H1 (cell line): ENCODE results near the gene BRAT1. TPM values are rescaled to one million over a fixed set of nuclear protein-coding genes. Genes with fewer than 3 reads are reported as not detected.

Experiments used
- CTCF ChIA-PET: fragments of 300-600 bp; sonication (Branson Sonifier 250); formaldehyde crosslinking; loops from one replicate; lab custom pipeline; 2021; ENCODE audit not compliant: partially characterized antibody; lab: Charles Lee
- POLR2A ChIA-PET: fragments of 300-600 bp; sonication (Branson Sonifier 250); formaldehyde crosslinking; loops from one replicate; lab custom pipeline; 2021; ENCODE audit warnings: inconsistent platforms; ENCODE audit not compliant: partially characterized antibody; lab: Charles Lee
- DNase-seq, 2 experiments: peaks; one replicate each; pipeline versions ENCODE4 v3.0.0 to v3.0.0-alpha.2; 2010 to 2022; ENCODE audit warnings: low spot score in 2 of 2, low read depth in 1 of 2, mixed read lengths in 1 of 2
- FAIRE-seq: peaks from 2 replicates; lab custom pipeline; 2011; peaks lifted over from hg19 to GRCh38; lab: Jason Lieb, UNC
- H2AFZ ChIP-seq: 2 replicates; pipeline ENCODE4 v1.8.1; 2012; ENCODE audit warnings: low read length, inconsistent platforms
- H2AK5ac ChIP-seq: 2 replicates; pipeline ENCODE4 v1.6.1; 2013; ENCODE audit warnings: low read depth, low read length
- H2BK120ac ChIP-seq: replicated peaks from 2 replicates; pipeline ENCODE3; 2013; ENCODE audit warnings: low read depth, low read length, inconsistent platforms
- H2BK12ac ChIP-seq: 2 replicates; pipeline ENCODE4 v1.6.1; 2013; ENCODE audit warnings: low read depth, low read length
- H2BK15ac ChIP-seq: 2 replicates; pipeline ENCODE4 v1.6.1; 2013; ENCODE audit warnings: low read length
- H2BK20ac ChIP-seq: 2 replicates; pipeline ENCODE4 v1.6.1; 2013; ENCODE audit warnings: low read length
- H2BK5ac ChIP-seq: 2 replicates; pipeline ENCODE4 v1.6.1; 2013; ENCODE audit warnings: low read depth, low read length
- H3K14ac ChIP-seq: 2 replicates; pipeline ENCODE4 v1.6.1; 2013; ENCODE audit warnings: inconsistent platforms; ENCODE audit not compliant: insufficient read length
- H3K18ac ChIP-seq: 2 replicates; pipeline ENCODE4 v1.6.1; 2013; ENCODE audit warnings: low read length; ENCODE audit errors: extremely low read depth
- H3K23ac ChIP-seq: 2 replicates; pipeline ENCODE4 v1.6.1; 2013; ENCODE audit warnings: inconsistent platforms; ENCODE audit not compliant: insufficient read length
- H3K23me2 ChIP-seq: 2 replicates; pipeline ENCODE4 v1.6.1; 2013; ENCODE audit warnings: low read depth, low read length
- H3K27ac ChIP-seq: 2 replicates; pipeline ENCODE4 v1.6.1; 2011; ENCODE audit warnings: low read depth, low read length, inconsistent platforms
- H3K27me3 ChIP-seq, 4 experiments: replicated peaks in 1 of 4; 1 replicate in 1 of 4; 2 replicates in 3 of 4; pipeline versions ENCODE4 v1.6.1 to v1.8.1; 2011 to 2013; ENCODE audit warnings: low read length in 3 of 4, mild to moderate bottlenecking in 3 of 4, inconsistent platforms in 2 of 4, mixed read lengths in 2 of 4, moderate library complexity in 1 of 4; ENCODE audit not compliant: control insufficient read depth in 3 of 4, insufficient read depth in 3 of 4; ENCODE audit errors: extremely low read depth in 1 of 4
- H3K36me3 ChIP-seq, 4 experiments: 2 replicates each; pipeline versions ENCODE4 v1.6.1 to v1.8.1; 2011 to 2013; ENCODE audit warnings: mild to moderate bottlenecking in 4 of 4, low read length in 3 of 4, moderate library complexity in 2 of 4, control low read depth in 1 of 4, inconsistent platforms in 1 of 4; ENCODE audit not compliant: insufficient read depth in 4 of 4, control insufficient read depth in 2 of 4
- H3K4ac ChIP-seq: replicated peaks from 2 replicates; pipeline ENCODE3; 2013; ENCODE audit warnings: low read length, low read depth, mixed read lengths, inconsistent platforms; ENCODE audit not compliant: insufficient read length
- H3K4me1 ChIP-seq, 4 experiments: replicated peaks in 1 of 4; 1 replicate in 1 of 4; 2 replicates in 3 of 4; pipeline versions ENCODE4 v1.6.1 to v1.8.1; 2011 to 2013; ENCODE audit warnings: low read length in 3 of 4, inconsistent platforms in 2 of 4, mixed read lengths in 1 of 4; ENCODE audit not compliant: insufficient read depth in 4 of 4, control insufficient read depth in 3 of 4
- H3K4me2 ChIP-seq, 2 experiments: 2 replicates each; pipeline versions ENCODE4 v1.6.1 to v1.8.1; 2011 to 2013; ENCODE audit warnings: low read depth in 2 of 2, low read length in 2 of 2, control low read depth in 1 of 2, inconsistent platforms in 1 of 2, mild to moderate bottlenecking in 1 of 2; ENCODE audit not compliant: insufficient read depth in 1 of 2
- H3K4me3 ChIP-seq, 4 experiments: fragments of 200-600, 300-600 bp in 1 of 4; sonication (generic), shearing (Covaris generic), sonication (Bioruptor Twin) in 1 of 4; 2 replicates each; pipeline versions ENCODE4 v1.5.1 to v1.8.1; 2011 to 2016; ENCODE audit warnings: low read length in 4 of 4, low read depth in 3 of 4, control low read depth in 2 of 4, inconsistent platforms in 2 of 4, mild to moderate bottlenecking in 2 of 4, mixed read lengths in 1 of 4, moderate library complexity in 1 of 4; ENCODE audit not compliant: insufficient read depth in 2 of 4; ENCODE audit errors: extremely low read depth in 1 of 4
- H3K56ac ChIP-seq: replicated peaks from 2 replicates; pipeline ENCODE3; 2013; ENCODE audit warnings: low read depth, mild to moderate bottlenecking, mixed read lengths, low read length, inconsistent platforms; ENCODE audit not compliant: insufficient read length
- H3K79me1 ChIP-seq: 2 replicates; pipeline ENCODE4 v1.6.1; 2013; ENCODE audit warnings: low read depth, low read length, control low read depth
- H3K79me2 ChIP-seq, 2 experiments: 2 replicates each; pipeline versions ENCODE4 v1.6.1 to v1.8.1; 2012 to 2013; ENCODE audit warnings: low read length in 2 of 2, mild to moderate bottlenecking in 2 of 2, inconsistent platforms in 1 of 2; ENCODE audit not compliant: insufficient read depth in 2 of 2, control insufficient read depth in 1 of 2
- H3K9ac ChIP-seq, 4 experiments: replicated peaks in 1 of 4; 1 replicate in 1 of 4; 2 replicates in 3 of 4; pipeline versions ENCODE4 v1.6.1 to v1.8.1; 2011 to 2013; ENCODE audit warnings: low read depth in 3 of 4, low read length in 3 of 4, control low read depth in 2 of 4, mild to moderate bottlenecking in 2 of 4, moderate library complexity in 2 of 4, inconsistent platforms in 1 of 4; ENCODE audit errors: extremely low read depth in 1 of 4
- H3K9me3 ChIP-seq, 2 experiments: 2 replicates each; pipeline versions ENCODE4 v1.6.1 to v1.8.1; 2012 to 2013; ENCODE audit warnings: mild to moderate bottlenecking in 2 of 2, moderate library complexity in 2 of 2, control low read depth in 1 of 2, inconsistent platforms in 1 of 2, low read depth in 1 of 2, low read length in 1 of 2, mixed read lengths in 1 of 2; ENCODE audit not compliant: insufficient read depth in 2 of 2
- H4K20me1 ChIP-seq, 2 experiments: replicated peaks in 1 of 2; 2 replicates each; pipeline versions ENCODE3 to v1.8.1; 2011 to 2013; ENCODE audit warnings: inconsistent platforms in 2 of 2, low read length in 2 of 2, mild to moderate bottlenecking in 1 of 2; ENCODE audit not compliant: insufficient read depth in 2 of 2, control insufficient read depth in 1 of 2
- H4K5ac ChIP-seq: 2 replicates; pipeline ENCODE4 v1.6.1; 2013; ENCODE audit warnings: low read length, low read depth, mixed read lengths, inconsistent platforms; ENCODE audit not compliant: insufficient read length
- H4K8ac ChIP-seq: 2 replicates; pipeline ENCODE4 v1.8.0; 2013; ENCODE audit warnings: mild to moderate bottlenecking, moderate library complexity, low read length, inconsistent platforms; ENCODE audit not compliant: insufficient read depth; ENCODE audit errors: extremely low read depth
- H4K91ac ChIP-seq: replicated peaks from 2 replicates; pipeline ENCODE3; 2013; ENCODE audit warnings: low read length, mixed read lengths, inconsistent platforms; ENCODE audit not compliant: insufficient read length
- BACH1 ChIP-seq: IDR thresholded peaks from 2 replicates; pipeline ENCODE4 v1.6.1; 2012; ENCODE audit warnings: low read length, improper control_type of control experiment
- WGBS, 2 experiments: shearing (Covaris generic) in 1 of 2; methylation state at CpG; one replicate each; pipeline versions ENCODE4 v1.1.6 to v1.1.7; 2013 to 2015; ENCODE audit warnings: low lambda C conversion rate in 2 of 2, mixed read lengths in 2 of 2, inconsistent platforms in 1 of 2, low coverage in 1 of 2, missing lambda C conversion rate in 1 of 2; ENCODE audit not compliant: insufficient replicate concordance in 2 of 2, insufficient coverage in 1 of 2, insufficient read length in 1 of 2; ENCODE audit errors: extremely low coverage in 1 of 2, missing lambda C conversion rate in 1 of 2; 5-methylcytosine and 5-hydroxymethylcytosine counted together
- polyA plus RNA-seq, 7 experiments: library from polyadenylated mRNA; depleted of rRNA in 3 of 7; stranded (reverse) in 5 of 7; unstranded in 2 of 7; fragments of >200 nt in 5 of 7; fragments of 200-250 nt in 2 of 7; gene quantifications; 1 replicate in 5 of 7; 2 replicates in 1 of 7; 4 replicates in 1 of 7; pipeline versions ENCODE4 v1.2.1 to v1.2.3, GENCODE V29; 2011 to 2013; ENCODE audit warnings: missing spikeins in 2 of 7, mixed read lengths in 2 of 7
- total RNA-seq: library from RNA; stranded (reverse); fragmentation: NEBNext Ultra II Directional; extraction: Animal tissue kit (Norgen Biotek cat#: 25700); gene quantifications from 2 replicates; pipeline ENCODE4 v1.2.1, GENCODE V29; 2021

The BRAT1 gene
- total and polyA plus RNA-seq, 2 of the 8 experiments (the other 6 are each of a cell fraction or from before 2014, with no cell fraction given), result 36.8 to 42.3 TPM

- Histone ChIP-seq H2BK120ac (no peak overlapping the region), H2BK12ac (no peak overlapping the region), H2BK15ac (no peak overlapping the region), H3K27me3 (no peaks in the 10 kb centered on the region), H3K4me3 (no peak overlapping the region), H3K4me1 (no peaks in the 10 kb centered on the region), H2BK20ac (no peak overlapping the region), H4K91ac (no peak overlapping the region), H3K9me3 (no peaks in the 10 kb centered on the region), H3K9ac (no peak overlapping the region), H3K56ac (no peak overlapping the region), H2BK5ac (no peak overlapping the region), H4K8ac (no peak overlapping the region; the same call in 1 of the 2 replicates), H3K27ac (no peak overlapping the region), H3K23ac (no peak overlapping the region), H2AK5ac (no peak overlapping the region), H3K23me2 (no peaks in the 10 kb centered on the region), H4K20me1 (no peaks in the 10 kb centered on the region), H3K4ac (no peak overlapping the region), H3K14ac (no peak overlapping the region), H3K4me2 (no peak overlapping the region), H2AFZ (no peak overlapping the region), H3K36me3 (peaks cover 0 to 2% (median 0%) of the 10 kb centered on the region in 4 experiments; a peak in 1 of 8 replicates), H3K79me1 (no peaks in the 10 kb centered on the region), H3K79me2 (no peaks in the 10 kb centered on the region), H4K5ac (no peak overlapping the region), H3K18ac (no peak overlapping the region)
- TF ChIP-seq BACH1, result no peak
- CTCF ChIA-PET, result interaction anchor here (1.3 to 2.6 kb wide), 6 partner anchors 9 to 85 kb away, joined by 5 to 11 read pairs (median 7); no protein-coding TSS in a partner anchor
- POLR2A ChIA-PET, result interaction anchor here (1.5 kb wide), 1 partner anchor 9 kb away, joined by 4 read pairs; no protein-coding TSS in a partner anchor
- DNase-seq (no peak), FAIRE-seq (no peak)
- 93% methylated on average over 24 of the region's 27 CpGs; no CpG with 5 or more reads in 1 of the 2 experiments for WGBS, 2 experiments
These were observed 40.0 kb upstream of the BRAT1 start for GRCh38 chr7:2595258-2595860.
